Measurements from ENCODE around the gene MT1G.
"Not testable (repeated sequence)": the region's sequence is repeated elsewhere in the genome, so short reads cannot be mapped to it uniquely, and the experiment has no call there.

MT1G gene

GRCh38 chr16:56634715-56635440 is 33.0 kb downstream of the MT1G start:
- DNase-seq, result no peak

- no peak for DNase-seq
Measured at GRCh38 chr16:56633535-56633934, 34.3 kb downstream of the MT1G start.

- no peak for DNase-seq
Measured at GRCh38 chr16:56632848-56633365, 35.0 kb downstream of the MT1G start.

- DNase-seq, result no peak
Measured at GRCh38 chr16:56632156-56632847, 35.6 kb downstream of the MT1G start, which contains the start of gene MT1M. MT1M (plus strand) TSS chr16:56632659; CDS start chr16:56632732, 73 bp downstream.

- no peak for DNase-seq
Measured at GRCh38 chr16:56631832-56632155, 36.1 kb downstream of the MT1G start.

- DNase-seq, result no peak
Measured at GRCh38 chr16:56631197-56631596, 36.7 kb downstream of the MT1G start.

GRCh38 chr16:56630134-56630533 is 37.7 kb downstream of the MT1G start:
- DNase-seq, result no peak

GRCh38 chr16:56629531-56629930 is 38.3 kb downstream of the MT1G start:
- DNase-seq, result no peak

GRCh38 chr16:56628486-56629350 is 39.1 kb downstream of the MT1G start:
- DNase-seq, result no peak

GRCh38 chr16:56626685-56627084 is 41.2 kb downstream of the MT1G start:
- DNase-seq, result no peak

GRCh38 chr16:56625943-56626654 is 41.8 kb downstream of the MT1G start:
- DNase-seq, result no peak

GRCh38 chr16:56625140-56625942 is 42.5 kb downstream of the MT1G start, which contains the start of gene MT1E:
MT1E (plus strand) TSS chr16:56625781; CDS start chr16:56625852, 71 bp downstream.
- DNase-seq, result no peak

- DNase-seq, result no peak
Measured at GRCh38 chr16:56623637-56624036, 44.2 kb downstream of the MT1G start.

- not testable (repeated sequence) for DNase-seq
Measured at GRCh38 chr16:56623184-56623583, 44.7 kb downstream of the MT1G start.

- not testable (repeated sequence) for DNase-seq
Measured at GRCh38 chr16:56621665-56622445, 46.0 kb downstream of the MT1G start.

GRCh38 chr16:56620339-56620897 is 47.4 kb downstream of the MT1G start:
- no peak for DNase-seq

GRCh38 chr16:56618138-56618537 is 49.7 kb downstream of the MT1G start:
- no peak for DNase-seq

- DNase-seq, result no peak
Measured at GRCh38 chr16:56617212-56618085, 50.4 kb downstream of the MT1G start.

Data from NCI-H1436 (cell line).